Iris pigment epithelial cell (primary cell): ENCODE data around the gene GRM1.

Source experiments
- DNase-seq: peaks from one replicate; pipeline ENCODE4 v3.0.0-alpha.2; 2011; ENCODE audit warnings: low read depth

The GRM1 gene

GRCh38 chr6:146277142-146277541 is 248.3 kb downstream of the GRM1 start:
- DNase-seq, result no peak

GRCh38 chr6:146281651-146282362 is 252.9 kb downstream of the GRM1 start:
- DNase-seq, result no peak

GRCh38 chr6:146282837-146283236 is 254.0 kb downstream of the GRM1 start:
- DNase-seq, result no peak

GRCh38 chr6:146284311-146284710 is 255.4 kb downstream of the GRM1 start:
- DNase-seq, result no peak

GRCh38 chr6:146286961-146287360 is 258.1 kb downstream of the GRM1 start:
- DNase-seq, result no peak

- DNase-seq, result peak; percentile 27
Measured at GRCh38 chr6:146287691-146288369, 259.0 kb downstream of the GRM1 start.

GRCh38 chr6:146289816-146290588 is 261.1 kb downstream of the GRM1 start:
- DNase-seq, result peak; percentile 90

GRCh38 chr6:146290589-146290901 is 261.7 kb downstream of the GRM1 start:
- no peak for DNase-seq

GRCh38 chr6:146292506-146292905 is 263.6 kb downstream of the GRM1 start:
- no peak for DNase-seq

GRCh38 chr6:146295695-146296094 is 266.8 kb downstream of the GRM1 start:
- no peak for DNase-seq

- no peak for DNase-seq
Measured at GRCh38 chr6:146297815-146298214, 269.0 kb downstream of the GRM1 start.

GRCh38 chr6:146300521-146300920 is 271.7 kb downstream of the GRM1 start:
- DNase-seq, result no peak

GRCh38 chr6:146301764-146302163 is 272.9 kb downstream of the GRM1 start:
- no peak for DNase-seq

- no peak for DNase-seq
Measured at GRCh38 chr6:146302994-146303393, 274.1 kb downstream of the GRM1 start.

GRCh38 chr6:146304181-146304580 is 275.3 kb downstream of the GRM1 start:
- no peak for DNase-seq

- no peak for DNase-seq
Measured at GRCh38 chr6:146305092-146305491, 276.2 kb downstream of the GRM1 start.

GRCh38 chr6:146305951-146306350 is 277.1 kb downstream of the GRM1 start:
- DNase-seq, result no peak

- no peak for DNase-seq
Measured at GRCh38 chr6:146310628-146311027, 281.8 kb downstream of the GRM1 start.

GRCh38 chr6:146311079-146311478 is 282.2 kb downstream of the GRM1 start:
- DNase-seq, result no peak

GRCh38 chr6:146312608-146313007 is 283.7 kb downstream of the GRM1 start:
- DNase-seq, result no peak

- no peak for DNase-seq
Measured at GRCh38 chr6:146315381-146316174, 286.7 kb downstream of the GRM1 start.

GRCh38 chr6:146316175-146316495 is 287.3 kb downstream of the GRM1 start:
- DNase-seq, result no peak

- DNase-seq, result no peak
Measured at GRCh38 chr6:146331013-146331412, 302.2 kb downstream of the GRM1 start.
